ENCODE measurements around the gene FAM171A2.

GRCh38 chr17:44314524-44314868 is 49.2 kb downstream of the FAM171A2 start:
- no peak for TF ChIP-seq CTCF (IDR thresholded peaks at IDR 0.05)
- no peak for TF ChIP-seq EZH2 (IDR thresholded peaks at IDR 0.05; ENCODE audit: borderline replicate concordance, insufficient read depth, low read depth, low read length, poor library complexity, severe bottlenecking)
